BLaER1 treated with 17β-estradiol and CSF1 and Interleukin-3, amounts not matched to agents 10 nM and 100 nM (cell line): Measurements from ENCODE around the gene EIF3L.

Experiments
- H3K27ac ChIP-seq, 11 experiments: shearing (Covaris generic); formaldehyde crosslinking; 2 replicates each; pipeline ENCODE4 v1.8.1; 2022
- H3K27me3 ChIP-seq, 11 experiments: shearing (Covaris generic); formaldehyde crosslinking; 2 replicates each; pipeline ENCODE4 v1.8.1; 2022
- H3K36me3 ChIP-seq, 11 experiments: shearing (Covaris generic); formaldehyde crosslinking; 2 replicates each; pipeline ENCODE4 v1.8.1; 2022
- H3K4me1 ChIP-seq, 10 experiments: shearing (Covaris generic); formaldehyde crosslinking; 2 replicates each; pipeline ENCODE4 v1.8.1; 2022
- H3K4me2 ChIP-seq, 11 experiments: shearing (Covaris generic); formaldehyde crosslinking; 2 replicates each; pipeline ENCODE4 v1.8.1; 2022
- H3K4me3 ChIP-seq, 10 experiments: shearing (Covaris generic); formaldehyde crosslinking; 2 replicates each; pipeline ENCODE4 v1.8.1; 2022
- H3K9ac ChIP-seq, 11 experiments: shearing (Covaris generic); formaldehyde crosslinking; 2 replicates each; pipeline ENCODE4 v1.8.1; 2022
- H3K9me3 ChIP-seq, 11 experiments: shearing (Covaris generic); formaldehyde crosslinking; replicated peaks in 1 of 11; 2 replicates each; pipeline ENCODE4 v1.8.1; 2022
- H4K20me1 ChIP-seq, 11 experiments: shearing (Covaris generic); formaldehyde crosslinking; 2 replicates each; pipeline ENCODE4 v1.8.1; 2022
- Cebpa-rat ChIP-seq, 11 experiments: shearing (Covaris generic); IDR thresholded peaks; 2 replicates each; pipeline ENCODE4 v1.8.1; 2022

The EIF3L gene

DNA sequence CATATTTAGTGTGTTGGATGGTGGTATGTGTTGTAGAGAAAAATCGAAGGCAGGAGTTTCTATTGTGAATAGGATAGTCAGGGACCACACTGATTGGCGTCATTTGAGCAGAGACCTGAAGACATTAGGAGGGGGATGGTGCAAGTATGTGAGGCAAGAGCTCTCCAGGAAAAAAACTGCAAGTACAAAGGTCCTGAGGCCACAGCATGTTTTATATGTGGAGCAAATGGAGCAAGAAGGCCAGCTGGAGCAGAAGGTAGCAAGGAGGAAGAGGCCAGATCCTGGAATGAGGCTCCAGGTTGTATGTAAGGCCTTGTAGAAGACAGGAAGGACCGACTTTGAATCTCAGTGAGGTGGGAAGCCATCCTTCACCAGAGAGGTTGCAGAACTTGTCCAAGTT, 42.7 kb downstream of the EIF3L start:
- H3K27ac ChIP-seq: no peak overlapping the region
- peaks cover 9 to 66% (median 26%) of the 10 kb centered on the region in 11 experiments; a peak in 19 of 22 replicates for H4K20me1 ChIP-seq
- H3K9me3 ChIP-seq: no peaks in the 10 kb centered on the region
- no peak overlapping the region for H3K4me3 ChIP-seq
- H3K36me3 ChIP-seq: peaks cover 56 to 75% (median 64%) of the 10 kb centered on the region in 11 experiments
- H3K27me3 ChIP-seq: no peaks in the 10 kb centered on the region
- H3K4me2 ChIP-seq: no peak overlapping the region
- no peak for TF ChIP-seq Cebpa-rat (IDR thresholded peaks at IDR 0.05)
- H3K4me1 ChIP-seq: peaks cover 27 to 40% (median 34%) of the 10 kb centered on the region in 10 experiments
- no peak overlapping the region for H3K9ac ChIP-seq

DNA sequence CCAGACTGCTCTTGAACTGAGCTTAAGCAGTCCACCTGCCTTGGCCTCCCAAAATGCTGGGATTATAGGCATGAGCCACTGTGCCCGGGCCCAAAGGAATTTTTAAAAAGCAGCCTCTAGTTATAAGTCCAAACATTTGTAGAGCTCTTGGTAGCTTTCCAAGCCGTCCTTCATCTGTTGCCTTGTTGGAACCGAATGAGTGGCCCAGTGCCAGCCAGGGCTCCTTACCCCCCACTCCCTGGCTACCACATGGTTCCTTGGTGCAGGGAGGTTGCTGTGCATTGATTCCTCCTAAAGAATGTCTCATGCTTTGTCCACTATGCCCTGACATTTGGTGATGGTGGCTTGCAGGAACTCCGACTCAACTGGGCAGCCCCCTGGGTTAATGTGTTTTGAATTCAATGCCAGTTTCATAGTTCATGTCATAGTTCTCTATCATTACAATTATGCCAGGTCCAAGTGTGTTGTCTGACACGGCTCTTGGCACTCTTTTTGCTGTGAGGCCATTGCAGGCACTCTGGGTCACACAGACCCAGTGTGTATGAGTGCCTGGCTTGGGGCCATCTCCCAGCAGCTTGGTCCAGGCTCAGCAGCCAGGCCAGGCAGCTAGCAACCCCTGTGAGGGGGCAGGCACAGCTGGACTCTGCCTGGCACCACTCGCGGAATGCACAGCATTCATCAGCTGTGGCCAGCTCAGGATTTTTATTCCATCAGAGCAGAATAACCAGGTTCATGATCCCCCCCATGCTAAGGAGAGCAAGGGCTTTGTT, 43.5 kb downstream of the EIF3L start:
- Histone ChIP-seq H4K20me1 (peaks cover 4 to 58% (median 19%) of the 10 kb centered on the region in 11 experiments; a peak in 19 of 22 replicates), H3K27ac (no peak overlapping the region), H3K4me2 (no peak overlapping the region), H3K4me1 (peaks cover 29 to 44% (median 39%) of the 10 kb centered on the region in 10 experiments), H3K9me3 (no peaks in the 10 kb centered on the region), H3K36me3 (peaks cover 47 to 67% (median 55%) of the 10 kb centered on the region in 11 experiments), H3K9ac (0 out of 22 replicates have a peak overlapping the region, but pooled peaks of 1 of the 11 experiments have one; percentile 18), H3K4me3 (no peak overlapping the region), H3K27me3 (no peaks in the 10 kb centered on the region)
- TF ChIP-seq Cebpa-rat (IDR thresholded peaks at IDR 0.05): no peak

- H3K4me3 ChIP-seq: no peak overlapping the region
- H3K9ac ChIP-seq: no peak overlapping the region
- no peak for TF ChIP-seq Cebpa-rat (IDR thresholded peaks at IDR 0.05)
- H4K20me1 ChIP-seq: peaks cover 0 to 49% (median 17%) of the 10 kb centered on the region in 11 experiments; a peak in 14 of 22 replicates
- H3K9me3 ChIP-seq: no peaks in the 10 kb centered on the region
- no peaks in the 10 kb centered on the region for H3K27me3 ChIP-seq
- peak overlapping the region in 1 of 11 experiments; percentile 7; a peak in 2 of 22 replicates for H3K27ac ChIP-seq
- H3K4me2 ChIP-seq: no peak overlapping the region
- H3K36me3 ChIP-seq: peaks cover 39 to 58% (median 47%) of the 10 kb centered on the region in 11 experiments
- H3K4me1 ChIP-seq: peaks cover 29 to 45% (median 39%) of the 10 kb centered on the region in 10 experiments
These were observed 44.4 kb downstream of the EIF3L start for GRCh38 chr22:37893583-37893983.

GRCh38 chr22:37894939-37895670, 45.9 kb downstream of the EIF3L start:
- peaks cover 24 to 43% (median 32%) of the 10 kb centered on the region in 11 experiments for H3K36me3 ChIP-seq
- peak overlapping the region in 10 of 11 experiments; percentile 55 to 75 (median 66); a peak in 16 of 22 replicates for H3K27ac ChIP-seq
- H3K9ac ChIP-seq: peak overlapping the region in 2 of 11 experiments; percentile 3 to 37; a peak in 1 of 22 replicates
- no peak overlapping the region for H3K4me3 ChIP-seq
- peaks cover 0 to 38% (median 14%) of the 10 kb centered on the region in 11 experiments; a peak in 11 of 22 replicates for H4K20me1 ChIP-seq
- H3K27me3 ChIP-seq: no peaks in the 10 kb centered on the region
- no peaks in the 10 kb centered on the region for H3K9me3 ChIP-seq
- H3K4me1 ChIP-seq: peaks cover 29 to 45% (median 39%) of the 10 kb centered on the region in 10 experiments
- peak overlapping the region; percentile 44 to 92 (median 74) for H3K4me2 ChIP-seq
- no peak for TF ChIP-seq Cebpa-rat (IDR thresholded peaks at IDR 0.05)

GRCh38 chr22:37896181-37896592, 47.0 kb downstream of the EIF3L start:
- H3K27ac ChIP-seq: peak overlapping the region; percentile 48 to 75 (median 66); a peak in 21 of 22 replicates
- no peak overlapping the region for H3K4me3 ChIP-seq
- H3K4me1 ChIP-seq: peaks cover 29 to 51% (median 45%) of the 10 kb centered on the region in 10 experiments
- no peak for TF ChIP-seq Cebpa-rat (IDR thresholded peaks at IDR 0.05)
- peak overlapping the region; percentile 44 to 92 (median 74) for H3K4me2 ChIP-seq
- peak overlapping the region; percentile 19 to 64 (median 47); a peak in 19 of 22 replicates for H3K9ac ChIP-seq
- peaks cover 0 to 28% (median 13%) of the 10 kb centered on the region in 11 experiments; a peak in 10 of 22 replicates for H4K20me1 ChIP-seq
- no peaks in the 10 kb centered on the region for H3K9me3 ChIP-seq
- H3K36me3 ChIP-seq: peaks cover 13 to 32% (median 21%) of the 10 kb centered on the region in 11 experiments
- H3K27me3 ChIP-seq: no peaks in the 10 kb centered on the region

DNA sequence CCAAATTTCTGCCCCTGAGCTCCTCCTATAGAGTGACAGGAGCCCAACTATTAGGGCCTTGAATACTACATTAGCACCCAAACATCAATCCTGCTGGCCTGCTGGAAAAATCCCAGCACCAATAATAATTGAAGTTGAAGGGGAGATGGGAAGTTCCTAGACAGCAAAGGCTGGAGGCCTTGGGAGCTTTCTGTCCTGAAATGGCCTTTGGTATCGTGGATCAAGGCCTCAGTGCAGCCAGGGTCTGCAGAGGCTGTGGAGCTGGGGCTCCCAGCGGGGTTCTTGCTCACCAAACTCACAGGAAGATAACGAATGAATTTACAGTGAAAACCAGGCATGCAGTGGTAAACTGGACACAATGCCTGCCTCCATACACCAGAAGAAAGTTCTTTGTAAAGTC, 47.7 kb downstream of the EIF3L start:
- H3K36me3 ChIP-seq: peaks cover 5 to 25% (median 14%) of the 10 kb centered on the region in 11 experiments; a peak in 20 of 22 replicates
- no peak overlapping the region for H3K4me3 ChIP-seq
- H3K27ac ChIP-seq: peak overlapping the region; percentile 48 to 75 (median 66); a peak in 20 of 22 replicates
- peak overlapping the region; percentile 44 to 92 (median 74); a peak in 18 of 22 replicates for H3K4me2 ChIP-seq
- peaks cover 0 to 20% (median 10%) of the 10 kb centered on the region in 11 experiments; a peak in 10 of 22 replicates for H4K20me1 ChIP-seq
- H3K9me3 ChIP-seq: no peaks in the 10 kb centered on the region
- peak overlapping the region in 9 of 11 experiments; percentile 8 to 64 (median 47); a peak in 13 of 22 replicates for H3K9ac ChIP-seq
- H3K4me1 ChIP-seq: peaks cover 29 to 58% (median 50%) of the 10 kb centered on the region in 10 experiments
- TF ChIP-seq Cebpa-rat (IDR thresholded peaks at IDR 0.05): no peak
- no peaks in the 10 kb centered on the region for H3K27me3 ChIP-seq

- peaks cover 29 to 58% (median 49%) of the 10 kb centered on the region in 10 experiments for H3K4me1 ChIP-seq
- no peak for TF ChIP-seq Cebpa-rat (IDR thresholded peaks at IDR 0.05)
- peaks cover 0 to 16% (median 5%) of the 10 kb centered on the region in 11 experiments; a peak in 15 of 22 replicates for H3K36me3 ChIP-seq
- H3K27ac ChIP-seq: peak overlapping the region in 5 of 11 experiments; percentile 27 to 73 (median 44); a peak in 2 of 22 replicates
- H3K4me3 ChIP-seq: no peak overlapping the region
- H3K9me3 ChIP-seq: no peaks in the 10 kb centered on the region
- no peaks in the 10 kb centered on the region for H3K27me3 ChIP-seq
- peak overlapping the region in 1 of 11 experiments; percentile 15; a peak in 1 of 22 replicates for H3K9ac ChIP-seq
- H4K20me1 ChIP-seq: peaks cover 0 to 12% (median 3%) of the 10 kb centered on the region in 11 experiments; a peak in 7 of 22 replicates
- H3K4me2 ChIP-seq: no peak overlapping the region
These were observed 48.6 kb downstream of the EIF3L start for GRCh38 chr22:37897807-37898206.

- Histone ChIP-seq H4K20me1 (peaks cover 0 to 4% (median 0%) of the 10 kb centered on the region in 11 experiments; a peak in 2 of 22 replicates), H3K27me3 (no peaks in the 10 kb centered on the region), H3K9ac (peak overlapping the region in 4 of 11 experiments; percentile 15 to 30 (median 26); a peak in 3 of 22 replicates), H3K27ac (peak overlapping the region in 7 of 11 experiments; percentile 5 to 73 (median 31); a peak in 7 of 22 replicates), H3K36me3 (peaks cover 0 to 10% (median 0%) of the 10 kb centered on the region in 11 experiments; a peak in 2 of 22 replicates), H3K4me1 (peaks cover 29 to 52% (median 45%) of the 10 kb centered on the region in 10 experiments), H3K4me3 (no peak overlapping the region), H3K4me2 (no peak overlapping the region), H3K9me3 (no peaks in the 10 kb centered on the region)
- no peak for TF ChIP-seq Cebpa-rat (IDR thresholded peaks at IDR 0.05)
These were observed 49.4 kb downstream of the EIF3L start for GRCh38 chr22:37898441-37899181.
